GM21423 (cell line): ENCODE results near the gene NUTM1.
A peak's percentile ranks its signal among the peaks of the same experiment; 100 is the strongest.
"Not testable (repeated sequence)": the region's sequence is repeated elsewhere in the genome, so short reads cannot be mapped to it uniquely, and the experiment has no call there.

Experiments
- ATAC-seq: cut with Tn5 transposase; IDR thresholded peaks from one replicate; pipeline ENCODE4 v1.9.1; 2021; ENCODE audit warnings: mild to moderate bottlenecking, moderate library complexity; ENCODE audit not compliant: unreplicated experiment

NUTM1 gene

DNA sequence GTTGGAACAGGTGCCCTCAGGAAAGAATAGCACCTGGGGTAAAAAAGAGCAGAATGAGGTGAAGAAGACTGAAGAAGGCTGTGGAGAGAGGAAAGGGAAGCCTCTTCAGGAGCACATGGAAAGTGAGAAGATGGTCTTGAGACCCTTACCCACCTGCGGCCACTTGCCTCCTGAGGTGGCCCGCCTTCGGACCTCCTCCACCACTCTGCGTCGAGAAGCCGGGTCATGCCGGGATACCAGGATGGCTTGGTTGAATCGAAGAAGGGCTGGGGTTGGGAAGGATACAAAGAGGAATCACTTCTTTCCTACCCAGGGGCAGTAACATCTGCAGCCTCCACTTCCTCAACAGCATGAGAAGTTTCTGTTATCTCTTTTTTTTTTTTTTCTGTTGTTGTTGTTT is 20.9 kb downstream of the NUTM1 start:
- ATAC-seq = no peak

- ATAC-seq = no peak
Measured at GRCh38 chr15:34365091-34365825, 22.1 kb downstream of the NUTM1 start.

DNA sequence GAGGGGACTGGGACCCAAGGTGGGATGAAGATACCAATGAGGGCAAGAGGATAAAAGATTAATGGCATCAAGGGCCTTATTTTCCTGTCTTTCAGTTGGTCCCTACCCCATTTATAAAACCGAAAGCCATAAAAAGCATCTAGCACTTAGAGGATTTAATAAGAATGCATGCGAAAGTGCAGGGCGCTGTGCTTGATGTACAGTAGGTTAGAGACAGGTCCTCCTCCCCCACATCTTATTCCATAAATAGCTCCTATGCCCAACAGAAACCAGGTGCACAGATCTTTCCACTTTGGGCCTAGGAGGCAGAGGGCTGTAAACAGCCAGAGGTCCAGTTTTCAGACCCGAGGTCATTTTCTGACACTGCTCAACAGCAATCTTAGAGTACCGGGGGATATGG is 22.7 kb downstream of the NUTM1 start:
- no peak for ATAC-seq

GRCh38 chr15:34366271-34367065 is 23.4 kb downstream of the NUTM1 start:
- ATAC-seq = no peak

- peak; percentile 82 for ATAC-seq
Measured at GRCh38 chr15:34367101-34368081, 24.3 kb downstream of the NUTM1 start, which contains the start of gene LPCAT4. TSS of gene LPCAT4 (minus strand) at chr15:34367196. CDS start at chr15:34367100, 96 bp downstream.

DNA sequence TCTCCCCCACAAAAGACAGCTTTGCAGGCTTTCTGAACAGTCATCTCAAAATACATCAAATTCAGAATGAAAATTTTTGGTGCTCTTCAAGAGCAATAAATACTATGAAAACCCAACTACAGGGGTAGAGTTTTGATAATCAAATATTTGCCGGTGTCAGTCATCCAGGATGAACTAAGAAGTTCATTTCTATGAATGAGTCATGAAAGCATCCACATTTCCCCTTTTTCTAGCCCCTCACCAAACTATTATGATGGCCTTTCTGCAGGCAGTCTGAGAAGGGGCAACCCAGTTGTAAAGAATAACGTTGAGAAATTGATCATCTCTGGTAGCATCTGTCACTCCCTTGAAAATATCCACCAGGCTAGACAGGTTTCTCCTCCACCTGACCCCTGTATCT is 27.0 kb downstream of the NUTM1 start:
- ATAC-seq = no peak

DNA sequence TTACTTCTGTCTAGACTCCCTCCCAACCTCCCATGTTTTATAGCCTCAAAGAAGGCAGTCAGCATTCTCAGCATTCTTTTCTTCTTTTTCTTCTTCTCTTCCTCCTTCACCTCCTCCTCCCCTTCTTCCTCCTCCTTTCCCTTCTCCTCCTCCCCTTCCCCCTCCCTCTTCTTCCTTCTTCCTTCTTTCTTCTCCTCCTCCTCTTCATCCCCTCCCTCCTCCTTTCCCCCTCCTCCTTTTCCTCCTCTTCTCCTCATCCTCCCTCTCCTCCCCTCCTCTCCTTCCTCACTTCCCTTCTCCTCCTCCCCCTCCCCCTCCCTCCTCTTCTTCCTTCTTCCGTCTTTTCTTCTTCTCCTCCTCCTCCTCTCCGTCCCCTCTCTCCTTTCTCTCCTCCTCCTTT is 27.5 kb downstream of the NUTM1 start:
- no peak for ATAC-seq

DNA sequence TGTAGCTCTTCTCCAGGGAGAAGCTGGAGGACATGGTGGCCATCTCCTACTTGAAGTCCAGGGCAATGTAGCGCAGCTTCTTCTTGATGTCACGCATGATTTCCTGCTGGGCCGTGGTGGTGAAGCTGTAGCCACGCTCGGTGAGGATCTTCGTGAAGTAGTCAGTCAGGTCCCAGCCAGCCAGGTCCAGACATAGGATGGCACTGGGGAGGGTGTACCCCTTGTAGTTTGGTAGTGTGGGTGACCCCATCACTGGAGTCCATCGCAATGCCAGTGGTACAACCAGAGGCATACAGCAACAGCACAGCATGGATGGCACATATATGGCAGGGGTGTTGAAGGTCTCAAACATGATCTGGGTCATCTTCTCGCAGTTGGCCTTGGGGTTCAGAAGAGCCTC is 30.8 kb downstream of the NUTM1 start:
- ATAC-seq = no peak

GRCh38 chr15:34374816-34375215 is 31.7 kb downstream of the NUTM1 start:
- no peak for ATAC-seq

GRCh38 chr15:34375541-34375940 is 32.4 kb downstream of the NUTM1 start:
- not testable (repeated sequence) for ATAC-seq

DNA sequence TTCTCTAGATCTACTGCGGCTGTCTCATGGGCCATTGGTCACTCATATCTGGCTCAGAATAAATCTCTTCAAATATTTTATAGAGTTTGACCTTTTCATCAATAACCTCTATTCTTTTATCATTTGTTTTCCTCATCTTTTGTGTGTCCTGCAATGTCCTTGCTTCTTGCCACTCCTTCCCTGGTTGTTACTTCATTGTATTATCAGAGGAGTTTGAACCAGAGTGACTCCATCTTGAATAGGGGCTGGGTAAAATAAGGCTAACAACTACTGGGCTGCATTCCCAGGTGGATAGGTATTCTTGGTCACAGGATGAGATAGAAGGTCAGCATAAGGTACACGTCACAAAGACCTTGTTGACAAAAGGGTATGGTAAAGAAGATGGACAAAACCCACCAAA is 33.7 kb downstream of the NUTM1 start:
- ATAC-seq = no peak

GRCh38 chr15:34380491-34380890 is 37.4 kb downstream of the NUTM1 start:
- ATAC-seq = not testable (repeated sequence)

- not testable (repeated sequence) for ATAC-seq
Measured at GRCh38 chr15:34381829-34382521, 38.9 kb downstream of the NUTM1 start.

DNA sequence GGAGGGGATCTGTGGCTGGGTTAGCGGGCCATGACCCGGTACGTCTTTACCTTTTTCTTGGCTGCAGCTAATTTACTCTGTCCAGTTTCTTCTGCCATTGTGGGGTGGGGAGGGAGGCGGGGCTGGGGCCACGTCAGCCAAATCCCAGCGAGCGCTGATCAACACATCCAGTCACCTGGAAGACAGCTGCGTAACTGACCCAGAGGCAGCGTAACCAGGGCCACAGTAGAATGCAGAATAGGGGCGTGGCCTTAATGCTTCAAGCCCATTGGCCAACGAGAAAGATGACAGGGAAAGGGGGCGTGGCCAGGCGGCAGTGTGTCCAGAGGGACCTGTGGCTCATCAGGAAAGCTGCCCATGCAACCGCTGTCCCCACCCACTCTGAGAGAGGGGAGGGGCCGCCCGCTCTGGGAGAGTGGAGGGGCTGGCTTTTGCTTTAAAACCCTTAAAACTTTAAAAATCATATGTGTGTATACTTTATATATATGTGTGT is 46.5 kb downstream of the NUTM1 start:
- ATAC-seq = not testable (repeated sequence)

DNA sequence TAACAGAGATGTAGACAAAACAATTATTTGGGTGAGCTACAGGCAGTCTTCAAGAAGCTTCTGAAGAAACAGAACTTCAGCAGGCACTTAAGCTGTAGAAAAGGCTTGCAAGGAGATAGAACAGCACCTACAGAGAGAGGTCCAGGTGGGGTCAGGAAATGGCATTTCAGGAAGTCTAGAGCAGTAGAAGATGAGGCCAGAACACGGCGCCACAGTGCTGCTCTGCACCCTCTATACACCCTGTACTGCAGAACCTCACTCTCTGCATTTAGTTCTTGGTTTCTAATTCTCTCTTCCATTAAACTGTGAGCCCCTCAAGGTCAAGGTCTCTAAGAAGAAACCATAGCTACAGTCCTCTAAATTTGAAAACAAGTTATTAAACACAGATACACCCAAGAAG is 49.9 kb downstream of the NUTM1 start:
- not testable (repeated sequence) for ATAC-seq

DNA sequence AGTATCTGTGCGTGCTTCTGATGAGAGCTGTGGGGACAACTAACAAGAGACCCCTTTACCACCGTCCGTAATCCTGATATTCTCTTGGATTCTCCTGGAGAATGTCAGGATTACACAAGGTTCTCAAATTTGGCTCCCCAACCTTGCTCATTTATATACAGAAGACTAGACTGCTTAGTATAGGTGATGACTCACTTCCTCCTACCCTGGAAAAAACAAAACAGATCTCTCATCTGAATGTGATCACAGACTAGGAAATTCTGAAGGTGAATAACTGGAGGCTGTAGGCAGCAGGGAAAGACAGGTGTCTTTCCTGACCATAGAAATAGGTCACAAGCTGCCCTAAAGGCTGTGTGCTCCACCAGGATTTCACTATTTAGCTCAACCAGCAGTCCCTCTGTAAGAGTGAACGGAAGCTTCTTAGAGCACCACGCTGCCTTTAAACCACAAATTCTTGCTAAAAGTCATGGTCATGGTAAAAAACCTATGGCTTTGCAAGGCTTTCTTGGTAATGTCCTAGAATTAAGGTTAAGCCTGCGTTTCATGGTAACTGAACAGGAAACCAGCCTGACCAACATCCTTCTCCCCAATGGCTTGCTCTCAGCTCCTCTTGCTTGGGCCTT is 54.6 kb downstream of the NUTM1 start:
- ATAC-seq = not testable (repeated sequence)

GRCh38 chr15:34403160-34403598 is 60.1 kb downstream of the NUTM1 start:
- ATAC-seq = peak; percentile 70

- not testable (repeated sequence) for ATAC-seq
Measured at GRCh38 chr15:34403899-34404298, 60.8 kb downstream of the NUTM1 start.
